Measurements from ENCODE around the gene SEC31A.
"Not testable (repeated sequence)": the region's sequence is repeated elsewhere in the genome, so short reads cannot be mapped to it uniquely, and the experiment has no call there.

Gene SEC31A

GRCh38 chr4:82839624-82840023 is 51.3 kb downstream of the SEC31A start:
- DNase-seq (ENCODE audit: low read depth): no peak

DNA sequence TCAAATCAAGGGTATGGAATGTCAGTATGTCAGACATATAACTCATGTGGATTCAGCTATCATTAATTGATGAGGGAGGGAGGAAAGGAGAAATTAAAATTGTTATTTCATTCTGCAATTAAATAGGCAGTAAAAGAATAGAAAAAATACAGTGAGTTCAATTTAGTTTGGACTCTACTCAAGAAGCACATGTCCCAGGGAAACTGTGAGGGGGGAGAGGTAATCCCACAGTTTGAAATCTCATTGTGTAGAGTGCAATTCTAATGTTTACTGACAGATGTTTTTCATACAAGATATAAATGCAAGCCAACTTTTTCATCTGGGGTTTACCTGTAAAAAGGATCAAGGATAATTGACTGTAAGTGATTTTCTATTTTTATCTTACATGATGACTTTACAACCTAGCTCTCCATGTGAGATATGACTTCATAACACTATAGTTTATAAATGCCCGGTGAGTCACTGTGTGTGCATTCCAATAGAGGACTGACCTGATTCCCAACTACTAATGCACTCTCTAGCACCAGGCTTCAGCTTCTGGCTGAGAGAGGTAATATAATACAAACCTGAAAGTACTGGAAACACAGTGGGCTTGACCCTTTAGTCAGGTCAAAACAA is 57.1 kb downstream of the SEC31A start:
- DNase-seq (ENCODE audit: low read depth): no peak

DNA sequence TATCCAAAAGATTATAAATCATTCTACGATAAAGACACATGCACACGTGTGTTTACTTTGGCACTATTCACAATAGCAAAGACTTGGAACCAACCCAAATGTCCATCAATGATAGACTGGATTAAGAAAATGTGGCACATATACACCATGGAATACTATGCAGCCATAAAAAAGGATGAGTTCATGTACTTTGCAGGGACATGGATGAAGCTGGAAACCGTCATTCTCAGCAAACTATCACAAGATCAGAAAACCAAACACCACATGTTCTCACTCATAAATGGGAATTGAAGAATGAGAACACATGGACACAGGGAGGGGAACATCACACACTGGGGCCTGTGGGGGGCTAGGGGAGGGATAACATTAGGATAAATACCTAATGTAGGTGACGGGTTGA is 57.9 kb downstream of the SEC31A start:
- not testable (repeated sequence) for DNase-seq (ENCODE audit: low read depth)

DNA sequence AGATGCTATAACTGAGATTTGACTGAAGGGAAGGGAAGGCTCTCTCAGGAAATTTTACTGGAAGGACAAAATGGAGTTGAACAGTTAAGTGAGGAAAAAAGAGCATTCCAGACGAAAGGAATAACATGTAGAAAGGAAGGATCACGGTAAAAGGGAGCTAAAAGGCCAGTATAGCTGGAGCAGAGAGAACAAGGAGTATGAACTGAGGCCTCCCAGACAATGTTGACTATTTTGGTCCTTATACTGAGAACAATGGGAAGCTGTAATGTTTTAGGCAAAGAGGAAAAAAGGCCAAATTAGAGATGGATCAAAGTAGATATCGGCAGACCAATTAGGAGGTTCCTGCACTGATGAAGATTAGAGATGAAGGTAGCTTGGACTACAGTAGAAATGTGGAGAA is 65.5 kb downstream of the SEC31A start:
- DNase-seq (ENCODE audit: low read depth): no peak

GRCh38 chr4:82823062-82823461 is 67.9 kb downstream of the SEC31A start:
- no peak for DNase-seq (ENCODE audit: low read depth)

GRCh38 chr4:82820689-82821088 is 70.3 kb downstream of the SEC31A start:
- DNase-seq (ENCODE audit: low read depth): no peak

GRCh38 chr4:82818664-82819662 is 72.0 kb downstream of the SEC31A start:
- no peak for DNase-seq (ENCODE audit: low read depth)

DNA sequence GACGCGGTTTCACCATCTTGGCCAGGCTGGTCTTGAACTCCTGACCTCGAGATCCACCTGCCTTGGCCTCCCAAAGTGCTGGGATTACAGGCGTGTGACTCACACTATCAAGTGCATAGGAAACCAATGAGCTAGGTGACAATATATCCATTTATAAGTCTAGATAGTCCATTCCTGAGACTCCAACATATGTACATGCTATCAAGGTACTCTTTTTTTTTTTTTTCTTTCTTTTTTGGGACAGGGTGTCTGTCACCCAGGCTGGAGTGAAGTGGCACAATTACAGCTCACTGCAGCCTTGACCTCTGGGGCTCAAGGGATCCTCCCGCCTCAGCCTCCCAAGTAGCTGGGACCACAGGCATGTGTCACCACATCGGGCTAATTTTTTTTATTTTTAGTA is 74.1 kb downstream of the SEC31A start:
- DNase-seq (ENCODE audit: low read depth): not testable (repeated sequence)

GRCh38 chr4:82814034-82814433 is 76.9 kb downstream of the SEC31A start:
- DNase-seq (ENCODE audit: low read depth): no peak

GRCh38 chr4:82811838-82812341 is 79.1 kb downstream of the SEC31A start:
- DNase-seq (ENCODE audit: low read depth): no peak

- DNase-seq (ENCODE audit: low read depth): no peak
Measured at GRCh38 chr4:82811392-82811791, 79.6 kb downstream of the SEC31A start.

- DNase-seq (ENCODE audit: low read depth): no peak
Measured at GRCh38 chr4:82810176-82810575, 80.8 kb downstream of the SEC31A start.

DNA sequence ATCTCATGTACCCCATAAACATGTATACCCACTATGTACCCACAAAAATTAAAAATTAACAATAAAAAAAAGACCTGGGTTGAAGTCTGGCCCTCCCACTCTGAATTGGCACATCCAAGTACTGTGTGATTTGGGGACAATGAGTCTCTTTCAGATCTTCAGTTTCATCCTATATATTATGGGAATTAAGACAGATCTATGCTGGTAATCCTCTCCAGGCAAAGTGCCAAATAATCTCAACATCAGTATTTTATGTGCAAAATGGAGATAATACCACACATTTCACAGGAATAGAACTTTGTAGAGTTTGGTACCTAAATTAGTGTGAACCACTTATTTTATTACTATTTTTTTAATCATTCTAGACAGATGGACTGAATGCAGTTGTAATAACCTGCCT is 81.3 kb downstream of the SEC31A start:
- no peak for DNase-seq (ENCODE audit: low read depth)

GRCh38 chr4:82803746-82804145 is 87.2 kb downstream of the SEC31A start:
- no peak for DNase-seq (ENCODE audit: low read depth)

DNA sequence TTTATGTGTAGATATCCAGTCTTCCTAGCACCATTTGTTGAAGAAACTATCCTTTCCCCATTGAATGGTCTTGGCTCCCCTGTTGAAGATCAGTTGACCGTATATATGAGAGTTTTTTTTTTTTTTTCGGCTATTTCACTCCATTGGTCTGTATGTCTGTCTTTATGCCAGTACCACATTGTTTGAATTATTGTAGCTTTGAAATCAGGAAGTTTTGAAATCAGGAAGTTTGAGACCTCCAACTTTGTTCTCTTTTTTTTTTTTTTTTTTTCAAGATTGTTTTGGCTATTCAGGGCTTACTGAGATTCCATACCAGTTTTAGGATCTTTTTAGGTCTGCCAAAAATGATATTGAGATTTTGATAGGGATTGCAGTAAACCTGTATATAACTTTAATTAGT is 88.0 kb downstream of the SEC31A start:
- no peak for DNase-seq (ENCODE audit: low read depth)

DNA sequence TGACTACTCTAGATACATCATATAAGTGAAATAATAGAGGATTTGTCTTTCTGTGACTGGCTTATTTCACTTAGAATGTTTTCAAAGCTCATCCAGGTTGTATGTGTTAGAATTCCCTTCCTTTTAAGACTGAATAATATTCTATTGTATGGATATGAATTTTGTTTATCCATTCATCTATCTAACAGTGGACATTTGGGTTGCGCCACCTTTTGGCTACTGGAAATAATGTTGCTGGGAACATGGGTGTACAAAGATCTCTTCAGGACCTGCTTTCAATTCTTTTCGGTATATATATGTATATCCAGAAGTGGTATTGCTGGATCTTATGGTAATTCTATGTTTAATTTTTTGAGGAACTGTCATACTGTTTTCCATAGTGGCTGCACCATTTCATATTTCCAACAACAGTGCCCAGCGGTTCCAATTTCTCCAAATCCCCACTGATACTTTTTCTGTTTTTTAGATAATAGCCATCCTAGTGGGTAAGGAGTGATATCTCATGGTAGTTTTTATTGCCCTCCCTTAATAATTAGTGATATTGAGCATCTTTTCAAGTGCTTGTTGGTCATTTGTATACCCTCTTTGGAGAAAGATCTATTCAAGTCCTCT is 88.9 kb downstream of the SEC31A start:
- no peak for DNase-seq (ENCODE audit: low read depth)

GRCh38 chr4:82799006-82799881 is 91.7 kb downstream of the SEC31A start:
- DNase-seq (ENCODE audit: low read depth): no peak

DNA sequence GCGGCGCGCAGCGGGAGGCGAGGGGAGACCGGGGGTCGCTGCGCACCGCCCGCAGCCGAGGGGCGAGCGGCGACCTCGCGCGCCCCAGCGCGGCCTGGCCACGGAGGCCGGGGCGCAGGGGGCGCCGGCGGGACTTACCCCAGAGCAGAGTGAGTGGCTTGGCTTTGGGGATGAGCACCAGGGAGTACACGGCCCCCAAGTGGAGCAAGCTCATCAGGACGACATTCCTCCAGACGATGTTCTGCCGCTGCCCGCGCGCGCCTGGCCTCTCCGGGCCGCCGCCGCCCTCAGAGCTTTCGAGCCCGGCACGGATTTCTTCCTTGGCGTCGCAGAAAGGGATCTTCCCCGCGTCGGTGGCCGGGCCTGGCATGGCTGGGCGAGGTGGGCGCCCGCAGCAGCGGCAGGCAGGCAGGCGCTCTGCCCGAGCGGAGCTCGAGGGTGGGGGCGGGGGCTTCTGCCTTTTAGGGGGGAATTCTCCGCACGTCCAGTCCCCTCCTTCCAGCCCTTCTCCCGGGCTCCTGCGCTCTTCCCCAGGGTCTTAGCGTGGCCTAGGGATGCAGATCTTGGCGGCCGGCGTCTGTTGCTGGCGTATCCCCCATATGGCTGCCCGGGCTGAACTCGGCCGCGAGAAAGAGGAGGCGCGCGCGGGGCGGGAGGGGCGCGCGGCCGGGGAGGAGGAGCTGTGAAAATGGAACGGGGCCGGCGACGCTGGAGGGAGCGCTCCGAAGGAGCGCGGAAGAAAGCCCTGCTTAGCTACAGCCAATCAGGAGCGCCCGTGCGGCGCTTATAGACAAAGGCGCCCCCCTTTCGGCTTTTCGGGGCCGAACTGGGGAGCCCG is 92.6 kb downstream of the SEC31A start, which contains the start of gene SCD5:
Gene SCD5, minus strand, starts transcription at position 629 of the 838 bp plus-strand sequence. Its CDS starts 259 bp downstream, at position 370.
- DNase-seq (ENCODE audit: low read depth): peak; percentile 56

- no peak for DNase-seq (ENCODE audit: low read depth)
Measured at GRCh38 chr4:82797405-82798111, 93.4 kb downstream of the SEC31A start.

GRCh38 chr4:82797040-82797404 is 93.9 kb downstream of the SEC31A start:
- DNase-seq (ENCODE audit: low read depth): no peak
